ENCODE measurements around the gene CD34.

The CD34 gene

GRCh38 chr1:207871117-207871649 is 39.7 kb downstream of the CD34 start:
- DNase-seq, result no peak

GRCh38 chr1:207870306-207871031 is 40.5 kb downstream of the CD34 start:
- no peak for DNase-seq

- DNase-seq, result no peak
Observed at GRCh38 chr1:207869859-207870258, 41.1 kb downstream of the CD34 start.

GRCh38 chr1:207868774-207869721 is 41.9 kb downstream of the CD34 start:
- peak; percentile 82 for DNase-seq

- peak; percentile 46 for DNase-seq
Observed at GRCh38 chr1:207868251-207868773, 42.6 kb downstream of the CD34 start.

GRCh38 chr1:207867136-207868109 is 43.5 kb downstream of the CD34 start:
- no peak for DNase-seq

GRCh38 chr1:207866471-207867135 is 44.3 kb downstream of the CD34 start:
- DNase-seq, result no peak

- no peak for DNase-seq
Observed at GRCh38 chr1:207863893-207864535, 46.9 kb downstream of the CD34 start.

GRCh38 chr1:207862241-207862787 is 48.6 kb downstream of the CD34 start:
- DNase-seq, result no peak

GRCh38 chr1:207861442-207862177 is 49.3 kb downstream of the CD34 start:
- no peak for DNase-seq

GRCh38 chr1:207860531-207860930 is 50.4 kb downstream of the CD34 start:
- DNase-seq, result no peak

GRCh38 chr1:207858806-207859205 is 52.1 kb downstream of the CD34 start:
- DNase-seq, result no peak

- DNase-seq, result no peak
Observed at GRCh38 chr1:207858281-207858680, 52.6 kb downstream of the CD34 start.

GRCh38 chr1:207857447-207857846 is 53.5 kb downstream of the CD34 start:
- no peak for DNase-seq

GRCh38 chr1:207856276-207857023 is 54.5 kb downstream of the CD34 start:
- DNase-seq, result no peak

GRCh38 chr1:207854001-207854400 is 56.9 kb downstream of the CD34 start:
- DNase-seq, result no peak

GRCh38 chr1:207853372-207853757 is 57.6 kb downstream of the CD34 start:
- DNase-seq, result no peak

GRCh38 chr1:207852576-207853371 is 58.2 kb downstream of the CD34 start:
- DNase-seq, result no peak
